ENCODE data around the gene SBF2. TPM values are rescaled to one million over a fixed set of nuclear protein-coding genes. Genes with fewer than 3 reads are reported as not detected.
A peak's percentile ranks its signal among the peaks of the same experiment; 100 is the strongest.

SBF2 gene
- total and polyA plus RNA-seq, 2 donors (not counting 3 experiments of a cell fraction or from before 2014, with no cell fraction given), result 15.4 to 42.4 TPM

GRCh38 chr11:10002221-10002620, 291.8 kb downstream of the SBF2 start:
- Histone ChIP-seq H3K9ac (replicated peaks; ENCODE audit: extremely low read depth, insufficient read depth, low read length) (no peak overlapping the region), H3K27ac (ENCODE audit: insufficient read depth, low read depth, low read length) (no peak overlapping the region), H3K9me1 (replicated peaks; ENCODE audit: control insufficient read depth, extremely low read depth, insufficient read depth, low read length) (no peaks in the 10 kb centered on the region), H3K9me3 (replicated peaks; ENCODE audit: control insufficient read depth, insufficient read depth, low read length) (no peaks in the 10 kb centered on the region), H4K20me1 (replicated peaks; ENCODE audit: control insufficient read depth, extremely low read depth, insufficient read depth, low read length) (no peaks in the 10 kb centered on the region), H3K4me1 (ENCODE audit: control insufficient read depth, extremely low read depth, insufficient read depth, low read length) (no peaks in the 10 kb centered on the region), H3K27me3 (ENCODE audit: control insufficient read depth in 2 of 2, insufficient read depth in 2 of 2, low read length in 2 of 2) (no peaks in the 10 kb centered on the region), H3K36me3 (ENCODE audit: control insufficient read depth in 2 of 2, extremely low read depth in 1 of 2, insufficient read depth in 2 of 2, low read length in 2 of 2) (no peaks in the 10 kb centered on the region), H3K79me2 (ENCODE audit: control insufficient read depth, insufficient read depth, low read length) (no peaks in the 10 kb centered on the region), H2AFZ (ENCODE audit: low read depth, low read length) (no peak overlapping the region), H3K4me2 (ENCODE audit: insufficient read depth, low read length) (no peak overlapping the region), H3K4me3 (replicated peaks in 1 of 3; ENCODE audit: insufficient read depth in 1 of 3, low read depth in 1 of 3, low read length in 3 of 3) (no peak overlapping the region)
- DNase-seq (ENCODE audit: low read depth, low spot score) (peak; percentile 35), FAIRE-seq (no peak)
- ChIA-PET CTCF (interaction anchor here (1.5 kb wide), 1 partner anchor 9 kb away, joined by 3 read pairs; no protein-coding TSS in a partner anchor), POLR2A (no interaction called here)
- no TSS peak for BruUV-seq (replicated peaks)
- dilution Hi-C loops (cut with MboI; ENCODE audit: extremely low pct_ligation_motif_present, low sequenced_read_pairs) (no loop called here), intact Hi-C loops (cut with micrococcal nuclease) (no loop called here)
- TF ChIP-seq POLR2A (IDR thresholded peaks at IDR 0.05; ENCODE audit: low read depth, low read length) (no peak), GATA2 (IDR thresholded peaks at IDR 0.05; ENCODE audit: insufficient read depth, insufficient read length, low read depth, low read length) (no peak), MAX (IDR thresholded peaks at IDR 0.05; ENCODE audit: insufficient read depth, insufficient read length) (no peak), JUN (IDR thresholded peaks at IDR 0.05; ENCODE audit: borderline replicate concordance, insufficient read depth, insufficient read length, low read depth) (peak; percentile 12), FOS (IDR thresholded peaks at IDR 0.05; ENCODE audit: borderline replicate concordance, insufficient read depth, low read length) (peak; percentile 46)

- ChIA-PET POLR2A (no interaction called here), CTCF (interaction anchor here (0.8 to 1.9 kb wide), 2 partner anchors 10 to 311 kb away, joined by 3 to 4 read pairs; no protein-coding TSS in a partner anchor)
- H3K79me2 ChIP-seq (ENCODE audit: control insufficient read depth, insufficient read depth, low read length), result no peaks in the 10 kb centered on the region
- H2AFZ ChIP-seq (ENCODE audit: low read depth, low read length), result no peak overlapping the region
- FAIRE-seq, result no peak
- BruUV-seq (replicated peaks), result no TSS peak
- no peaks in the 10 kb centered on the region for H3K4me1 ChIP-seq (ENCODE audit: control insufficient read depth, extremely low read depth, insufficient read depth, low read length)
- H3K9ac ChIP-seq (replicated peaks; ENCODE audit: extremely low read depth, insufficient read depth, low read length), result no peak overlapping the region
- H3K9me3 ChIP-seq (replicated peaks; ENCODE audit: control insufficient read depth, insufficient read depth, low read length), result no peaks in the 10 kb centered on the region
- H3K4me2 ChIP-seq (ENCODE audit: insufficient read depth, low read length), result no peak overlapping the region
- H3K9me1 ChIP-seq (replicated peaks; ENCODE audit: control insufficient read depth, extremely low read depth, insufficient read depth, low read length), result no peaks in the 10 kb centered on the region
- no peaks in the 10 kb centered on the region for H3K27me3 ChIP-seq (ENCODE audit: control insufficient read depth in 2 of 2, insufficient read depth in 2 of 2, low read length in 2 of 2)
- DNase-seq (ENCODE audit: low read depth, low spot score), result no peak
- H3K36me3 ChIP-seq (ENCODE audit: control insufficient read depth in 2 of 2, extremely low read depth in 1 of 2, insufficient read depth in 2 of 2, low read length in 2 of 2), result no peaks in the 10 kb centered on the region
- intact Hi-C loops (cut with micrococcal nuclease) (no loop called here), dilution Hi-C loops (cut with MboI; ENCODE audit: extremely low pct_ligation_motif_present, low sequenced_read_pairs) (no loop called here)
- H3K27ac ChIP-seq (ENCODE audit: insufficient read depth, low read depth, low read length), result no peak overlapping the region
- no peaks in the 10 kb centered on the region for H4K20me1 ChIP-seq (replicated peaks; ENCODE audit: control insufficient read depth, extremely low read depth, insufficient read depth, low read length)
- no peak overlapping the region for H3K4me3 ChIP-seq (replicated peaks in 1 of 3; ENCODE audit: insufficient read depth in 1 of 3, low read depth in 1 of 3, low read length in 3 of 3)
- TF ChIP-seq JUN (IDR thresholded peaks at IDR 0.05; ENCODE audit: borderline replicate concordance, insufficient read depth, insufficient read length, low read depth) (no peak), FOS (IDR thresholded peaks at IDR 0.05; ENCODE audit: borderline replicate concordance, insufficient read depth, low read length) (no peak), MAX (IDR thresholded peaks at IDR 0.05; ENCODE audit: insufficient read depth, insufficient read length) (no peak), GATA2 (IDR thresholded peaks at IDR 0.05; ENCODE audit: insufficient read depth, insufficient read length, low read depth, low read length) (no peak), POLR2AphosphoS5 (IDR thresholded peaks at IDR 0.05; ENCODE audit: insufficient read depth, low read depth, low read length) (no peak), POLR2A (IDR thresholded peaks at IDR 0.05; ENCODE audit: low read depth, low read length) (no peak), MYC (IDR thresholded peaks at IDR 0.05; ENCODE audit: low read depth, low read length) (no peak), EZH2 (IDR thresholded peaks at IDR 0.05; ENCODE audit: borderline replicate concordance, low read depth, low read length, severe bottlenecking) (no peak), CTCF (IDR thresholded peaks at IDR 0.05; ENCODE audit: extremely low read depth in 1 of 2, insufficient read depth in 1 of 2, low read depth in 1 of 2, low read length in 2 of 2) (no peak)
These were observed 301.7 kb downstream of the SBF2 start for GRCh38 chr11:9992306-9992705.
